ENCODE data around the gene ZNF561. TPM values are rescaled to one million over a fixed set of nuclear protein-coding genes. Genes with fewer than 3 reads are reported as not detected.
A peak's percentile ranks its signal among the peaks of the same experiment; 100 is the strongest.

The ZNF561 gene
- total and polyA plus RNA-seq, 10 of the 15 experiments (the other 5 are each of a cell fraction or from before 2014, with no cell fraction given), result 12.8 to 38.2 (median 22.2) TPM

- Histone ChIP-seq H3K4me1 (ENCODE audit: control insufficient read depth, insufficient read depth, low read length) (no peaks in the 10 kb centered on the region), H3K79me2 (ENCODE audit: control insufficient read depth, insufficient read depth, low read length) (no peaks in the 10 kb centered on the region), H3K27ac (ENCODE audit: control insufficient read depth, insufficient read depth) (no peak overlapping the region), H3K9ac (ENCODE audit: control insufficient read depth, insufficient read depth, low read length) (no peak overlapping the region), H3K4me2 (ENCODE audit: control insufficient read depth, insufficient read depth) (no peak overlapping the region), H3K36me3 (ENCODE audit: control insufficient read depth in 2 of 2, insufficient read depth in 2 of 2, low read length in 1 of 2) (no peaks in the 10 kb centered on the region), H3K27me3 (replicated peaks in 1 of 2; ENCODE audit: control insufficient read depth in 2 of 2, insufficient read depth in 2 of 2, low read length in 1 of 2) (no peaks in the 10 kb centered on the region), H3K4me3 (no peak overlapping the region), H4K20me1 (ENCODE audit: control insufficient read depth, insufficient read depth) (no peaks in the 10 kb centered on the region), H2AFZ (ENCODE audit: control insufficient read depth, low read depth, low read length) (no peak overlapping the region), H3K9me3 (replicated peaks; ENCODE audit: control insufficient read depth, insufficient read depth, low read length) (no peaks in the 10 kb centered on the region; the same call in 2 of the 3 replicates)
- ChIA-PET CTCF (no interaction called here), RAD21 (ENCODE audit: unreplicated experiment) (no interaction called here), SMC1A (ENCODE audit: uncharacterized antibody, unreplicated experiment) (no interaction called here), POLR2A (no interaction called here)
- in situ Hi-C loops (cut with MboI) (no loop called here), intact Hi-C loops (cut with micrococcal nuclease; ENCODE audit: unreplicated experiment) (no loop called here)
- ATAC-seq (no peak), DNase-seq (ENCODE audit: low read depth, low spot score) (no peak), FAIRE-seq (no peak)
- WGBS (ENCODE audit: insufficient coverage, insufficient replicate concordance, low lambda C conversion rate, missing lambda C conversion rate), result 2% methylated on average over 3 of the region's 3 CpGs
- BruUV-seq (replicated peaks), result no TSS peak
- no peak for TF ChIP-seq CREM (IDR thresholded peaks at IDR 0.05; ENCODE audit: low read depth)
Observed at GRCh38 chr19:9597027-9597426, 24.0 kb downstream of the ZNF561 start.

DNA sequence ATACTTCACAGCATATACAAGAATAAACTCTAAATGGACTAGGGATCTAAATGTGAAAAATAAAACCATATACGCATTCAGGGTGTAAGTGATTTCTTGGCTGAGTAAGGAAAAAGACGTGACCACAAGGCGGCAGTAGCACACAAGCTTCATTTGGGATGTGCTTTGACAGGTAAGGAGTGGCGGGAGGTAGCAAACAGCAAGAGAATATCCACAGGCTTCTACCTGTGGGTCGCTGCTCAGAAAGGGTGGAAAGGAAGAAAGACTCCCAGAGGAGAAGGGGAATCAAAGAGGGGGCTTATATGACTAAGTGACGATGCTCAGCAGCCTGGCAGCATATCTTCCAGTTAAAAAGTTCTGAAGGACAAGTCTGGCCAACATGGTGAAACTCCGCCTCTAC lies 34.3 kb downstream of the ZNF561 start:
- SMC1A ChIA-PET (ENCODE audit: uncharacterized antibody, unreplicated experiment), result interaction anchor here (0.6 to 1.2 kb wide), 2 partner anchors 275 to 463 kb away, joined by 3 read pairs; no protein-coding TSS in a partner anchor
- Histone ChIP-seq H3K79me2 (ENCODE audit: control insufficient read depth, insufficient read depth, low read length) (peaks cover 22% of the 10 kb centered on the region), H3K36me3 (ENCODE audit: control insufficient read depth in 2 of 2, insufficient read depth in 2 of 2, low read length in 1 of 2) (peaks cover 0 to 2% of the 10 kb centered on the region in 2 experiments; a peak in 1 of 4 replicates), H2AFZ (ENCODE audit: control insufficient read depth, low read depth, low read length) (no peak overlapping the region), H4K20me1 (ENCODE audit: control insufficient read depth, insufficient read depth) (no peaks in the 10 kb centered on the region), H3K4me1 (ENCODE audit: control insufficient read depth, insufficient read depth, low read length) (no peaks in the 10 kb centered on the region), H3K4me2 (ENCODE audit: control insufficient read depth, insufficient read depth) (no peak overlapping the region), H3K9ac (ENCODE audit: control insufficient read depth, insufficient read depth, low read length) (no peak overlapping the region), H3K27ac (ENCODE audit: control insufficient read depth, insufficient read depth) (no peak overlapping the region), H3K4me3 (no peak overlapping the region), H3K27me3 (replicated peaks in 1 of 2; ENCODE audit: control insufficient read depth in 2 of 2, insufficient read depth in 2 of 2, low read length in 1 of 2) (no peaks in the 10 kb centered on the region), H3K9me3 (replicated peaks; ENCODE audit: control insufficient read depth, insufficient read depth, low read length) (peaks cover 6% of the 10 kb centered on the region; the same call in 2 of the 3 replicates)
- DNase-seq (ENCODE audit: low read depth, low spot score) (peak; percentile 24), ATAC-seq (peak; percentile 34; the same call in 2 of the 3 replicates), FAIRE-seq (peak; percentile 99)
- intact Hi-C loops (cut with micrococcal nuclease; ENCODE audit: unreplicated experiment) (loop anchor here (1.0 to 2.0 kb wide), 2 partner anchors 210 to 450 kb away; no protein-coding TSS in a partner anchor), in situ Hi-C loops (cut with MboI) (loop anchor here (5.0 kb wide), 1 partner anchor 211 kb away; no protein-coding TSS in a partner anchor)
- no TSS peak for BruUV-seq (replicated peaks)
- RAD21 ChIA-PET (ENCODE audit: unreplicated experiment), result interaction anchor here (0.8 to 1.3 kb wide), 2 partner anchors 209 to 341 kb away, joined by 3 to 7 read pairs; no protein-coding TSS in a partner anchor
- CTCF ChIA-PET, result interaction anchor here (0.6 to 1.5 kb wide), 10 partner anchors 15 to 276 kb away, joined by 3 to 6 read pairs (median 3); no protein-coding TSS in a partner anchor
- POLR2A ChIA-PET, result no interaction called here
- 21% methylated on average over 7 of the region's 7 CpGs for WGBS (ENCODE audit: insufficient coverage, insufficient replicate concordance, low lambda C conversion rate, missing lambda C conversion rate)
- no peak for TF ChIP-seq IKZF2 (IDR thresholded peaks at IDR 0.05)
- TF ChIP-seq SMC3 (IDR thresholded peaks at IDR 0.05; ENCODE audit: borderline replicate concordance, low read length), result peak; percentile 56; the same call in 1 of the 2 replicates
- TF ChIP-seq PKNOX1 (IDR thresholded peaks at IDR 0.05), result peak; percentile 21; the same call in 1 of the 2 replicates
- no peak for TF ChIP-seq CEBPB (IDR thresholded peaks at IDR 0.05; ENCODE audit: borderline replicate concordance in 1 of 2, low read depth in 2 of 2, low read length in 2 of 2)
- no peak for TF ChIP-seq SMAD1 (IDR thresholded peaks at IDR 0.05; ENCODE audit: low read depth, partially characterized antibody)
- TF ChIP-seq RBBP5 (conservative IDR thresholded peaks at IDR 0.05), result no peak
- peak; percentile 52 for TF ChIP-seq RUNX3 (IDR thresholded peaks at IDR 0.05; ENCODE audit: low read length)
- TF ChIP-seq, protein P1, sequence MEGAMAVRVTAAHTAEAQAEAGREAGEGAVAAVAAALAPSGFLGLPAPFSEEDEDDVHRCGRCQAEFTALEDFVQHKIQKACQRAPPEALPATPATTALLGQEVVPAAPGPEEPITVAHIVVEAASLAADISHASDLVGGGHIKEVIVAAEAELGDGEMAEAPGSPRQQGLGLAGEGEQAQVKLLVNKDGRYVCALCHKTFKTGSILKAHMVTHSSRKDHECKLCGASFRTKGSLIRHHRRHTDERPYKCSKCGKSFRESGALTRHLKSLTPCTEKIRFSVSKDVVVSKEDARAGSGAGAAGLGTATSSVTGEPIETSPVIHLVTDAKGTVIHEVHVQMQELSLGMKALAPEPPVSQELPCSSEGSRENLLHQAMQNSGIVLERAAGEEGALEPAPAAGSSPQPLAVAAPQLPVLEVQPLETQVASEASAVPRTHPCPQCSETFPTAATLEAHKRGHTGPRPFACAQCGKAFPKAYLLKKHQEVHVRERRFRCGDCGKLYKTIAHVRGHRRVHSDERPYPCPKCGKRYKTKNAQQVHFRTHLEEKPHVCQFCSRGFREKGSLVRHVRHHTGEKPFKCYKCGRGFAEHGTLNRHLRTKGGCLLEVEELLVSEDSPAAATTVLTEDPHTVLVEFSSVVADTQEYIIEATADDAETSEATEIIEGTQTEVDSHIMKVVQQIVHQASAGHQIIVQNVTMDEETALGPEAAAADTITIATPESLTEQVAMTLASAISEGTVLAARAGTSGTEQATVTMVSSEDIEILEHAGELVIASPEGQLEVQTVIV (IDR thresholded peaks at IDR 0.05; ENCODE audit: borderline replicate concordance, partially characterized antibody), result no peak
- TF ChIP-seq YY1 (IDR thresholded peaks at IDR 0.05; ENCODE audit: low read depth, low read length), result peak; percentile 22; the same call in 1 of the 2 replicates
- TF ChIP-seq CTCF (IDR thresholded peaks at IDR 0.05 in 2 of 3, conservative IDR thresholded peaks at IDR 0.05 in 1 of 3; ENCODE audit: control insufficient read depth in 2 of 3, extremely low read depth in 1 of 3, insufficient read depth in 1 of 3, low read depth in 3 of 3, low read length in 3 of 3), result peak; percentile 61 to 70 (median 66)

Data from GM12878 (cell line).